Anterior cingulate cortex (tissue), 58 donors: ENCODE measurements around the gene ADAMTS4.

ENCODE experiments used
- DNase-seq, 58 donors: peaks; one replicate each; lab custom pipeline; 2025; lab: John Stamatoyannopoulos, UW

The ADAMTS4 gene

GRCh38 chr1:161159087-161159912 lies 39.6 kb downstream of the ADAMTS4 start, which contains the start of gene USP21:
Gene USP21 (plus strand): TSS chr1:161159500. CDS start chr1:161160641, 1,141 bp downstream.
- peak; percentile 25 to 96 (median 91) for DNase-seq

- no peak for DNase-seq
Observed at GRCh38 chr1:161158316-161159010, 40.4 kb downstream of the ADAMTS4 start.

GRCh38 chr1:161157867-161158266 lies 41.0 kb downstream of the ADAMTS4 start:
- DNase-seq, result no peak

GRCh38 chr1:161153682-161154337 lies 45.0 kb downstream of the ADAMTS4 start, which contains the start of gene UFC1:
Gene UFC1 (plus strand): TSS chr1:161153978. CDS start chr1:161153998, 20 bp downstream.
- peak; percentile 7 to 87 (median 72) for DNase-seq

- DNase-seq, result no peak
Observed at GRCh38 chr1:161153176-161153575, 45.7 kb downstream of the ADAMTS4 start.

GRCh38 chr1:161145832-161146231 lies 53.0 kb downstream of the ADAMTS4 start:
- DNase-seq, result no peak

- DNase-seq, result no peak
Observed at GRCh38 chr1:161140755-161141400, 58.0 kb downstream of the ADAMTS4 start.

GRCh38 chr1:161139766-161140165 lies 59.1 kb downstream of the ADAMTS4 start:
- DNase-seq, result peak in 3 of 58 donors; percentile 3 to 22 (median 11)

GRCh38 chr1:161138431-161138830 lies 60.4 kb downstream of the ADAMTS4 start:
- DNase-seq, result no peak

GRCh38 chr1:161137881-161138280 lies 61.0 kb downstream of the ADAMTS4 start:
- no peak for DNase-seq
